HepG2 (cell line): ENCODE data around the gene E2F1. TPM values are rescaled to one million over a fixed set of nuclear protein-coding genes. Genes with fewer than 3 reads are reported as not detected.

Experiments used
- CBX5 ChIP-seq: sonication (generic); formaldehyde crosslinking; IDR thresholded peaks from 2 replicates; pipeline ENCODE4 v1.4.0; 2020; ENCODE audit warnings: missing genetic modification reagents, borderline replicate concordance
- CREB1 ChIP-seq, 2 experiments: fragments of 450-650 bp in 1 of 2; IDR thresholded peaks; 2 replicates each; pipeline ENCODE4 v1.6.1; 2016 to 2017; ENCODE audit warnings: control low read depth in 1 of 2, mild to moderate bottlenecking in 1 of 2, missing compliant biosample characterization in 1 of 2, missing genetic modification characterization in 1 of 2
- MAF1 ChIP-seq: sonication (generic); formaldehyde crosslinking; IDR thresholded peaks from 2 replicates; pipeline ENCODE4 v1.5.0; 2020; ENCODE audit warnings: missing genetic modification reagents, borderline replicate concordance
- ZFP62 ChIP-seq: sonication (generic); formaldehyde crosslinking; IDR thresholded peaks from 2 replicates; pipeline ENCODE4 v1.4.0; 2020; ENCODE audit warnings: missing genetic modification reagents
- ZIK1 ChIP-seq: sonication (generic); formaldehyde crosslinking; IDR thresholded peaks from 2 replicates; pipeline ENCODE4 v1.5.0; 2020; ENCODE audit warnings: mild to moderate bottlenecking, low read depth, missing genetic modification reagents, borderline replicate concordance
- ZNF337 ChIP-seq: sonication (generic); formaldehyde crosslinking; IDR thresholded peaks from 2 replicates; pipeline ENCODE4 v1.5.1; 2020; ENCODE audit warnings: missing genetic modification reagents, low read depth, mild to moderate bottlenecking, borderline replicate concordance
- ZNF768 ChIP-seq: sonication (generic); formaldehyde crosslinking; IDR thresholded peaks from 2 replicates; pipeline ENCODE4 v1.4.0; 2020; ENCODE audit warnings: missing genetic modification reagents
- ZNF850 ChIP-seq: sonication (generic); formaldehyde crosslinking; conservative IDR thresholded peaks from 2 replicates; pipeline ENCODE4 v1.9.0; 2021; ENCODE audit warnings: mild to moderate bottlenecking, missing genetic modification reagents
- ZSCAN12 ChIP-seq: sonication (generic); formaldehyde crosslinking; IDR thresholded peaks from 2 replicates; pipeline ENCODE4 v1.9.0; 2021; ENCODE audit warnings: mild to moderate bottlenecking, missing genetic modification reagents
- ZSCAN22 ChIP-seq: sonication (generic); formaldehyde crosslinking; IDR thresholded peaks from 2 replicates; pipeline ENCODE4 v1.4.0; 2020; ENCODE audit warnings: mild to moderate bottlenecking, missing genetic modification reagents
- polyA plus RNA-seq, 8 experiments: library from polyadenylated mRNA; depleted of rRNA in 3 of 8; stranded (reverse) in 7 of 8; unstranded in 1 of 8; fragments of >200 nt; fragmentation: Illumina TruSeq in 4 of 8; extraction: Trizol in 4 of 8; gene quantifications; 2 replicates each; pipeline versions ENCODE4 v1.2.1 to v1.2.3, GENCODE V29; 2011 to 2016; ENCODE audit warnings: low read depth in 4 of 8, missing spikeins in 1 of 8, mixed read lengths in 1 of 8; ENCODE audit not compliant: insufficient read depth in 1 of 8
- total RNA-seq, 5 experiments: library from RNA; depleted of rRNA; stranded (reverse); fragments of >200 nt; fragmentation: Illumina TruSeq; extraction: Trizol; gene quantifications; 2 replicates each; pipeline ENCODE4 v1.2.3, GENCODE V29; 2016; ENCODE audit warnings: low read depth in 1 of 5
- TF ChIP-seq, protein P1 (sequence below): sonication (generic); formaldehyde crosslinking; IDR thresholded peaks from 2 replicates; pipeline ENCODE4 v1.4.0; 2020; ENCODE audit warnings: mild to moderate bottlenecking, missing genetic modification reagents
- TF ChIP-seq, protein P2 (sequence below): sonication (generic); formaldehyde crosslinking; IDR thresholded peaks from 2 replicates; pipeline ENCODE4 v1.5.1; 2020; ENCODE audit warnings: mild to moderate bottlenecking, missing genetic modification reagents, moderate library complexity
- TF ChIP-seq, protein P3 (sequence below): sonication (generic); formaldehyde crosslinking; IDR thresholded peaks from 2 replicates; pipeline ENCODE4 v1.9.0; 2022; ENCODE audit warnings: low read depth, missing genetic modification reagents
- TF ChIP-seq, protein P4 (sequence below): IDR thresholded peaks from 2 replicates; pipeline ENCODE4 v1.6.1; 2016; ENCODE audit warnings: missing compliant biosample characterization, missing genetic modification reagents, borderline replicate concordance
- TF ChIP-seq, protein P5 (sequence below): sonication (generic); formaldehyde crosslinking; IDR thresholded peaks from 2 replicates; pipeline ENCODE4 v1.5.1; 2020; ENCODE audit warnings: missing genetic modification reagents, mild to moderate bottlenecking, borderline replicate concordance

Gene E2F1
- total and polyA plus RNA-seq, 2 of the 13 experiments (the other 11 are each of a cell fraction or from before 2014, with no cell fraction given), result 25.5 to 39.4 TPM

DNA sequence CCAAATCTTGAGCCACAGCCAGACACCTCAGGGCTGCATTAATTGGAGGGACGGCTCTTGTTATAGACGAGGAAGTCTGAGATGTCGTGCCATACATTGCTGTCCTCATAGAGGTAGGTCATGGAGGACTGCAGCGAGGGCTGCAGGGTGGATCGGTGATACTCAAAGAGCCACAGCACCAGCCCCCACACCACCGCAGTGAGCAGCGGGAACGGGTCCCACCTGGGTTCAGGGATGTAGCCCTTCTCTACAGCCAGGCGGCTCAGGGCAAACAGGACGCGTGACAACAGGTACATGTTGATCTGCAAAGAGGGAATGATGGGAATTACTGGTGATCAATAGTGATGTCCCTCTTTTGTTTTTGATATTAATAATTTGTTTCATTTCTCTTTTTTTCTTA, 21.5 kb upstream of the E2F1 start (continued):
- TF ChIP-seq, protein P1, sequence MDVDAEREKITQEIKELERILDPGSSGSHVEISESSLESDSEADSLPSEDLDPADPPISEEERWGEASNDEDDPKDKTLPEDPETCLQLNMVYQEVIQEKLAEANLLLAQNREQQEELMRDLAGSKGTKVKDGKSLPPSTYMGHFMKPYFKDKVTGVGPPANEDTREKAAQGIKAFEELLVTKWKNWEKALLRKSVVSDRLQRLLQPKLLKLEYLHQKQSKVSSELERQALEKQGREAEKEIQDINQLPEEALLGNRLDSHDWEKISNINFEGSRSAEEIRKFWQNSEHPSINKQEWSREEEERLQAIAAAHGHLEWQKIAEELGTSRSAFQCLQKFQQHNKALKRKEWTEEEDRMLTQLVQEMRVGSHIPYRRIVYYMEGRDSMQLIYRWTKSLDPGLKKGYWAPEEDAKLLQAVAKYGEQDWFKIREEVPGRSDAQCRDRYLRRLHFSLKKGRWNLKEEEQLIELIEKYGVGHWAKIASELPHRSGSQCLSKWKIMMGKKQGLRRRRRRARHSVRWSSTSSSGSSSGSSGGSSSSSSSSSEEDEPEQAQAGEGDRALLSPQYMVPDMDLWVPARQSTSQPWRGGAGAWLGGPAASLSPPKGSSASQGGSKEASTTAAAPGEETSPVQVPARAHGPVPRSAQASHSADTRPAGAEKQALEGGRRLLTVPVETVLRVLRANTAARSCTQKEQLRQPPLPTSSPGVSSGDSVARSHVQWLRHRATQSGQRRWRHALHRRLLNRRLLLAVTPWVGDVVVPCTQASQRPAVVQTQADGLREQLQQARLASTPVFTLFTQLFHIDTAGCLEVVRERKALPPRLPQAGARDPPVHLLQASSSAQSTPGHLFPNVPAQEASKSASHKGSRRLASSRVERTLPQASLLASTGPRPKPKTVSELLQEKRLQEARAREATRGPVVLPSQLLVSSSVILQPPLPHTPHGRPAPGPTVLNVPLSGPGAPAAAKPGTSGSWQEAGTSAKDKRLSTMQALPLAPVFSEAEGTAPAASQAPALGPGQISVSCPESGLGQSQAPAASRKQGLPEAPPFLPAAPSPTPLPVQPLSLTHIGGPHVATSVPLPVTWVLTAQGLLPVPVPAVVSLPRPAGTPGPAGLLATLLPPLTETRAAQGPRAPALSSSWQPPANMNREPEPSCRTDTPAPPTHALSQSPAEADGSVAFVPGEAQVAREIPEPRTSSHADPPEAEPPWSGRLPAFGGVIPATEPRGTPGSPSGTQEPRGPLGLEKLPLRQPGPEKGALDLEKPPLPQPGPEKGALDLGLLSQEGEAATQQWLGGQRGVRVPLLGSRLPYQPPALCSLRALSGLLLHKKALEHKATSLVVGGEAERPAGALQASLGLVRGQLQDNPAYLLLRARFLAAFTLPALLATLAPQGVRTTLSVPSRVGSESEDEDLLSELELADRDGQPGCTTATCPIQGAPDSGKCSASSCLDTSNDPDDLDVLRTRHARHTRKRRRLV, result no peak
- TF ChIP-seq ZFP62 (CRISPR knock-in tag) (no peak), CBX5 (CRISPR knock-in tag) (no peak), MAF1 (CRISPR knock-in tag) (no peak), ZSCAN22 (no peak), CREB1 (IDR thresholded peaks at IDR 0.05) (no peak), CREB1 (CRISPR knock-in tag; IDR thresholded peaks at IDR 0.05) (no peak), ZNF850 (CRISPR knock-in tag) (no peak), ZIK1 (CRISPR knock-in tag) (no peak), ZNF768 (CRISPR knock-in tag) (peak; percentile 11; the same call in 1 of the 2 replicates), ZNF337 (no peak), ZSCAN12 (CRISPR knock-in tag) (no peak)
- TF ChIP-seq, protein P2, sequence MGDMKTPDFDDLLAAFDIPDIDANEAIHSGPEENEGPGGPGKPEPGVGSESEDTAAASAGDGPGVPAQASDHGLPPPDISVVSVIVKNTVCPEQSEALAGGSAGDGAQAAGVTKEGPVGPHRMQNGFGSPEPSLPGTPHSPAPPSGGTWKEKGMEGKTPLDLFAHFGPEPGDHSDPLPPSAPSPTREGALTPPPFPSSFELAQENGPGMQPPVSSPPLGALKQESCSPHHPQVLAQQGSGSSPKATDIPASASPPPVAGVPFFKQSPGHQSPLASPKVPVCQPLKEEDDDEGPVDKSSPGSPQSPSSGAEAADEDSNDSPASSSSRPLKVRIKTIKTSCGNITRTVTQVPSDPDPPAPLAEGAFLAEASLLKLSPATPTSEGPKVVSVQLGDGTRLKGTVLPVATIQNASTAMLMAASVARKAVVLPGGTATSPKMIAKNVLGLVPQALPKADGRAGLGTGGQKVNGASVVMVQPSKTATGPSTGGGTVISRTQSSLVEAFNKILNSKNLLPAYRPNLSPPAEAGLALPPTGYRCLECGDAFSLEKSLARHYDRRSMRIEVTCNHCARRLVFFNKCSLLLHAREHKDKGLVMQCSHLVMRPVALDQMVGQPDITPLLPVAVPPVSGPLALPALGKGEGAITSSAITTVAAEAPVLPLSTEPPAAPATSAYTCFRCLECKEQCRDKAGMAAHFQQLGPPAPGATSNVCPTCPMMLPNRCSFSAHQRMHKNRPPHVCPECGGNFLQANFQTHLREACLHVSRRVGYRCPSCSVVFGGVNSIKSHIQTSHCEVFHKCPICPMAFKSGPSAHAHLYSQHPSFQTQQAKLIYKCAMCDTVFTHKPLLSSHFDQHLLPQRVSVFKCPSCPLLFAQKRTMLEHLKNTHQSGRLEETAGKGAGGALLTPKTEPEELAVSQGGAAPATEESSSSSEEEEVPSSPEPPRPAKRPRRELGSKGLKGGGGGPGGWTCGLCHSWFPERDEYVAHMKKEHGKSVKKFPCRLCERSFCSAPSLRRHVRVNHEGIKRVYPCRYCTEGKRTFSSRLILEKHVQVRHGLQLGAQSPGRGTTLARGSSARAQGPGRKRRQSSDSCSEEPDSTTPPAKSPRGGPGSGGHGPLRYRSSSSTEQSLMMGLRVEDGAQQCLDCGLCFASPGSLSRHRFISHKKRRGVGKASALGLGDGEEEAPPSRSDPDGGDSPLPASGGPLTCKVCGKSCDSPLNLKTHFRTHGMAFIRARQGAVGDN (CRISPR knock-in tag), result peak; percentile 40
- TF ChIP-seq, protein P3, sequence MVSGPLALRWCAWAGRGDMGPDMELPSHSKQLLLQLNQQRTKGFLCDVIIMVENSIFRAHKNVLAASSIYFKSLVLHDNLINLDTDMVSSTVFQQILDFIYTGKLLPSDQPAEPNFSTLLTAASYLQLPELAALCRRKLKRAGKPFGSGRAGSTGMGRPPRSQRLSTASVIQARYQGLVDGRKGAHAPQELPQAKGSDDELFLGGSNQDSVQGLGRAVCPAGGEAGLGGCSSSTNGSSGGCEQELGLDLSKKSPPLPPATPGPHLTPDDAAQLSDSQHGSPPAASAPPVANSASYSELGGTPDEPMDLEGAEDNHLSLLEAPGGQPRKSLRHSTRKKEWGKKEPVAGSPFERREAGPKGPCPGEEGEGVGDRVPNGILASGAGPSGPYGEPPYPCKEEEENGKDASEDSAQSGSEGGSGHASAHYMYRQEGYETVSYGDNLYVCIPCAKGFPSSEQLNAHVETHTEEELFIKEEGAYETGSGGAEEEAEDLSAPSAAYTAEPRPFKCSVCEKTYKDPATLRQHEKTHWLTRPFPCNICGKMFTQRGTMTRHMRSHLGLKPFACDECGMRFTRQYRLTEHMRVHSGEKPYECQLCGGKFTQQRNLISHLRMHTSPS (CRISPR knock-in tag), result no peak
- TF ChIP-seq, protein P4, sequence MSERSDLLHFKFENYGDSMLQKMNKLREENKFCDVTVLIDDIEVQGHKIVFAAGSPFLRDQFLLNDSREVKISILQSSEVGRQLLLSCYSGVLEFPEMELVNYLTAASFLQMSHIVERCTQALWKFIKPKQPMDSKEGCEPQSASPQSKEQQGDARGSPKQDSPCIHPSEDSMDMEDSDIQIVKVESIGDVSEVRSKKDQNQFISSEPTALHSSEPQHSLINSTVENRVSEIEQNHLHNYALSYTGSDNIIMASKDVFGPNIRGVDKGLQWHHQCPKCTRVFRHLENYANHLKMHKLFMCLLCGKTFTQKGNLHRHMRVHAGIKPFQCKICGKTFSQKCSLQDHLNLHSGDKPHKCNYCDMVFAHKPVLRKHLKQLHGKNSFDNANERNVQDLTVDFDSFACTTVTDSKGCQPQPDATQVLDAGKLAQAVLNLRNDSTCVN (CRISPR knock-in tag), result no peak
- TF ChIP-seq, protein P5, sequence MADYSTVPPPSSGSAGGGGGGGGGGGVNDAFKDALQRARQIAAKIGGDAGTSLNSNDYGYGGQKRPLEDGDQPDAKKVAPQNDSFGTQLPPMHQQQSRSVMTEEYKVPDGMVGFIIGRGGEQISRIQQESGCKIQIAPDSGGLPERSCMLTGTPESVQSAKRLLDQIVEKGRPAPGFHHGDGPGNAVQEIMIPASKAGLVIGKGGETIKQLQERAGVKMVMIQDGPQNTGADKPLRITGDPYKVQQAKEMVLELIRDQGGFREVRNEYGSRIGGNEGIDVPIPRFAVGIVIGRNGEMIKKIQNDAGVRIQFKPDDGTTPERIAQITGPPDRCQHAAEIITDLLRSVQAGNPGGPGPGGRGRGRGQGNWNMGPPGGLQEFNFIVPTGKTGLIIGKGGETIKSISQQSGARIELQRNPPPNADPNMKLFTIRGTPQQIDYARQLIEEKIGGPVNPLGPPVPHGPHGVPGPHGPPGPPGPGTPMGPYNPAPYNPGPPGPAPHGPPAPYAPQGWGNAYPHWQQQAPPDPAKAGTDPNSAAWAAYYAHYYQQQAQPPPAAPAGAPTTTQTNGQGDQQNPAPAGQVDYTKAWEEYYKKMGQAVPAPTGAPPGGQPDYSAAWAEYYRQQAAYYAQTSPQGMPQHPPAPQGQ (CRISPR knock-in tag), result no peak
